DMS 273 (cell line): Measurements from ENCODE around the gene SS18L1.

Experiments
- DNase-seq: peaks from one replicate; lab custom pipeline; 2025; ENCODE audit not compliant: unreplicated experiment; lab: John Stamatoyannopoulos, UW

Gene SS18L1

GRCh38 chr20:62208795-62209755 is 65.5 kb downstream of the SS18L1 start:
- DNase-seq = peak; percentile 83

GRCh38 chr20:62209850-62210495 is 66.4 kb downstream of the SS18L1 start:
- DNase-seq = no peak

- DNase-seq = no peak
Observed at GRCh38 chr20:62210496-62210855, 66.9 kb downstream of the SS18L1 start.

- no peak for DNase-seq
Observed at GRCh38 chr20:62211216-62211615, 67.6 kb downstream of the SS18L1 start.

GRCh38 chr20:62211769-62212288 is 68.3 kb downstream of the SS18L1 start:
- DNase-seq = no peak

- no peak for DNase-seq
Observed at GRCh38 chr20:62212299-62212698, 68.7 kb downstream of the SS18L1 start.

GRCh38 chr20:62214067-62214466 is 70.5 kb downstream of the SS18L1 start:
- DNase-seq = no peak

GRCh38 chr20:62215020-62215990 is 71.7 kb downstream of the SS18L1 start:
- no peak for DNase-seq

- DNase-seq = no peak
Observed at GRCh38 chr20:62215991-62216635, 72.5 kb downstream of the SS18L1 start.

GRCh38 chr20:62216636-62217566 is 73.3 kb downstream of the SS18L1 start:
- DNase-seq = no peak

- DNase-seq = no peak
Observed at GRCh38 chr20:62217913-62218773, 74.6 kb downstream of the SS18L1 start.

GRCh38 chr20:62219101-62219991 is 75.8 kb downstream of the SS18L1 start:
- DNase-seq = peak; percentile 66

GRCh38 chr20:62219992-62220665 is 76.6 kb downstream of the SS18L1 start, which contains the start of gene HRH3:
HRH3 (minus strand) TSS chr20:62220278; CDS start chr20:62219970, 308 bp downstream.
- peak; percentile 76 for DNase-seq

GRCh38 chr20:62220666-62221568 is 77.3 kb downstream of the SS18L1 start:
- DNase-seq = peak; percentile 49

- no peak for DNase-seq
Observed at GRCh38 chr20:62222266-62222850, 78.8 kb downstream of the SS18L1 start.
